HepG2 (cell line): Measurements from ENCODE around the gene NT5M.

Experiments used
- ARID5B ChIP-seq: IDR thresholded peaks from 2 replicates; pipeline ENCODE4 v1.4.0; 2020; ENCODE audit warnings: mild to moderate bottlenecking, missing genetic modification reagents
- BRCA1 ChIP-seq: sonication (generic); formaldehyde crosslinking; IDR thresholded peaks from 2 replicates; pipeline ENCODE4 v1.4.0; 2020; ENCODE audit warnings: missing genetic modification reagents
- CREBL2 ChIP-seq: sonication (generic); formaldehyde crosslinking; IDR thresholded peaks from 2 replicates; pipeline ENCODE4 v1.8.1; 2023; ENCODE audit warnings: missing genetic modification reagents, mild to moderate bottlenecking, borderline replicate concordance
- CTCF ChIP-seq: sonication (generic); formaldehyde crosslinking; IDR thresholded peaks from 2 replicates; pipeline ENCODE4 v1.5.0; 2020; ENCODE audit warnings: mild to moderate bottlenecking, missing genetic modification reagents, moderate library complexity
- ELF1 ChIP-seq: sonication (generic); formaldehyde crosslinking; IDR thresholded peaks from 2 replicates; pipeline ENCODE4 v1.4.0; 2020; ENCODE audit warnings: missing genetic modification reagents
- HIC2 ChIP-seq: sonication (generic); formaldehyde crosslinking; IDR thresholded peaks from 2 replicates; pipeline ENCODE4 v1.9.0; 2022; ENCODE audit warnings: low read depth, missing genetic modification reagents
- REST ChIP-seq, 2 experiments: IDR thresholded peaks; 2 replicates each; pipeline ENCODE4 v1.6.1; 2011 to 2012; ENCODE audit warnings: low read length in 2 of 2, borderline replicate concordance in 1 of 2, low read depth in 1 of 2, mild to moderate bottlenecking in 1 of 2, moderate library complexity in 1 of 2
- SMC3 ChIP-seq: IDR thresholded peaks from 2 replicates; pipeline ENCODE4 v1.6.1; 2011; ENCODE audit warnings: low read length, improper control_type of control experiment
- SRF ChIP-seq: IDR thresholded peaks from 2 replicates; pipeline ENCODE4 v1.6.1; 2011; ENCODE audit warnings: mild to moderate bottlenecking, low read depth, low read length, moderate library complexity
- THAP9 ChIP-seq: sonication (generic); formaldehyde crosslinking; IDR thresholded peaks from 2 replicates; pipeline ENCODE4; 2020; ENCODE audit warnings: missing genetic modification reagents, mild to moderate bottlenecking, borderline replicate concordance
- ZNF138 ChIP-seq: sonication (generic); formaldehyde crosslinking; IDR thresholded peaks from 2 replicates; pipeline ENCODE4 v1.5.0; 2020; ENCODE audit warnings: mild to moderate bottlenecking, low read depth, missing genetic modification reagents
- ZNF224 ChIP-seq: sonication (generic); formaldehyde crosslinking; IDR thresholded peaks from 2 replicates; pipeline ENCODE4 v1.5.0; 2020; ENCODE audit warnings: mild to moderate bottlenecking, missing genetic modification reagents
- ZNF253 ChIP-seq: sonication (generic); formaldehyde crosslinking; IDR thresholded peaks from 2 replicates; pipeline ENCODE4 v1.8.0; 2022; ENCODE audit warnings: mild to moderate bottlenecking, missing genetic modification reagents, borderline replicate concordance
- ZNF274 ChIP-seq: sonication (generic); formaldehyde crosslinking; IDR thresholded peaks from 2 replicates; pipeline ENCODE4 v1.5.1; 2020; ENCODE audit warnings: mild to moderate bottlenecking, missing genetic modification reagents

GRCh38 chr17:17295141-17295540 lies 8.0 kb upstream of the NT5M start:
- TF ChIP-seq BRCA1 (CRISPR knock-in tag) (no peak), HIC2 (CRISPR knock-in tag) (no peak), ARID5B (CRISPR knock-in tag) (no peak), REST (IDR thresholded peaks at IDR 0.05; ENCODE audit: borderline replicate concordance in 1 of 2, low read depth in 1 of 2, low read length in 2 of 2) (no peak), SMC3 (no peak), SRF (no peak), CTCF (CRISPR knock-in tag) (no peak), ZNF138 (CRISPR knock-in tag) (no peak), ZNF224 (no peak), CREBL2 (CRISPR knock-in tag) (no peak), ZNF274 (CRISPR knock-in tag) (no peak), ELF1 (no peak), THAP9 (CRISPR knock-in tag) (no peak), ZNF253 (no peak)
